Measurements from ENCODE around the gene ZNF417.
A peak's percentile ranks its signal among the peaks of the same experiment; 100 is the strongest.
"Not testable (repeated sequence)": the region's sequence is repeated elsewhere in the genome, so short reads cannot be mapped to it uniquely, and the experiment has no call there.

ZNF417 gene

GRCh38 chr19:57916168-57916995 is at the start of gene ZNF417:
ZNF417 (minus strand) TSS chr19:57916592; CDS start chr19:57916411, 181 bp downstream.
- DNase-seq = peak; percentile 79 to 91 (median 86)

GRCh38 chr19:57964761-57965160 is 48.4 kb upstream of the ZNF417 start:
- DNase-seq = no peak

- no peak for DNase-seq
Measured at GRCh38 chr19:57961785-57962184, 45.4 kb upstream of the ZNF417 start.

GRCh38 chr19:57954996-57955395 is 38.6 kb upstream of the ZNF417 start:
- DNase-seq = no peak

- DNase-seq = no peak
Measured at GRCh38 chr19:57949702-57950101, 33.3 kb upstream of the ZNF417 start.

- no peak for DNase-seq
Measured at GRCh38 chr19:57949296-57949695, 32.9 kb upstream of the ZNF417 start.

GRCh38 chr19:57947419-57948134 is 31.2 kb upstream of the ZNF417 start, which contains the start of gene ZNF256:
ZNF256 (minus strand) TSS chr19:57947706; CDS start chr19:57947474, 232 bp downstream.
- peak; percentile 62 to 86 (median 81) for DNase-seq

- peak in 1 of 6 experiments; percentile 28 for DNase-seq
Measured at GRCh38 chr19:57947088-57947418, 30.7 kb upstream of the ZNF417 start.

- DNase-seq = no peak
Measured at GRCh38 chr19:57946316-57946715, 29.9 kb upstream of the ZNF417 start.

- no peak for DNase-seq
Measured at GRCh38 chr19:57941593-57941992, 25.2 kb upstream of the ZNF417 start.

- no peak for DNase-seq
Measured at GRCh38 chr19:57935731-57936130, 19.3 kb upstream of the ZNF417 start.

GRCh38 chr19:57934820-57935665 is 18.7 kb upstream of the ZNF417 start, which contains the start of gene ZNF418:
ZNF418 (minus strand) TSS chr19:57935402; CDS start chr19:57933822, 1,580 bp downstream.
- peak in 4 of 6 experiments; percentile 2 to 30 (median 21) for DNase-seq

GRCh38 chr19:57927587-57927986 is 11.2 kb upstream of the ZNF417 start:
- DNase-seq = no peak

GRCh38 chr19:57914531-57914930 is 1.9 kb downstream of the ZNF417 start:
- DNase-seq = no peak

GRCh38 chr19:57907394-57907793 is 9.0 kb downstream of the ZNF417 start:
- no peak for DNase-seq

GRCh38 chr19:57905258-57905657 is 11.1 kb downstream of the ZNF417 start:
- DNase-seq = no peak

- DNase-seq = no peak
Measured at GRCh38 chr19:57903618-57904184, 12.7 kb downstream of the ZNF417 start.

GRCh38 chr19:57900311-57900710 is 16.1 kb downstream of the ZNF417 start:
- no peak for DNase-seq

- DNase-seq = not testable (repeated sequence)
Measured at GRCh38 chr19:57890706-57891105, 25.7 kb downstream of the ZNF417 start.

GRCh38 chr19:57888560-57889231 is 27.7 kb downstream of the ZNF417 start, which contains the start of gene ZNF814:
ZNF814 (minus strand) TSS chr19:57889037; CDS start chr19:57888802, 235 bp downstream.
- peak; percentile 64 to 89 (median 74) for DNase-seq

- DNase-seq = no peak
Measured at GRCh38 chr19:57888107-57888559, 28.3 kb downstream of the ZNF417 start.
